ENCODE measurements around the gene C3orf22. TPM values are rescaled to one million over a fixed set of nuclear protein-coding genes. Genes with fewer than 3 reads are reported as not detected.

Gene C3orf22
- total RNA-seq, 6 experiments from 2014 or later = not detected

DNA sequence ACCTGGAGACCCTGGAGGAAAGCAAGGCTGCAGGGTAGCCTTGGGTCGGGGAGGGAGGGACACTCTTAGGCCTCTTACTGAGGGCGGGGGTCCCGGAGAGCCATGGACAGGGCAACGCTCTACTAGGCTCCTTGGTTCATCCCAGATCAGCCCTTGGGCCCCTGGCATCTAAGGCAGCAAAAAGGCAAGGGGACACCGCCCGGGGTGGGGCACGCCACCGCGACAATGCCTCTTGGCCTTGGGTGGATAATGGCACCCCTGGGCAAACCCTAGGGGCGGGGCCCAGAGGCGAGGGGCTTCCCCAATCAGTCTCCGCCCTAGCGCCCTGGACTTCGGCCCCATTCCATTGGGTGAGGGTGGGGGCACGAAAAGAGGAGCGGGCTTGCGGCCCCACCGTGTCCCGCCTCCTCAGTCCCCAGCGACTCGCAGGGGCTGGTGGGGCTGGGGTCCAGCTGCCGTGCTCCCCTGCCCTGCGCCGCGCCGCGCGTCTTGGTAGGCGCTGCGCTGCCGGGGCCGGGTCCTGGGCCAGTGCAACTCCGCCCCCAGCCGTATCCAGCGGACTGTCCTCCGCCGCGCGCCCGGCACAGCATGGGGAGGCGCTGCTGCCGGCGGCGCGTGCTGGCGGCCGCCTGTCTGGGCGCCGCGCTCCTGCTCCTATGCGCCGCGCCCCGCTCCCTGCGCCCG lies 34.8 kb downstream of the C3orf22 start, which contains the start of gene CHST13:
CHST13 (plus strand) TSS at position 411 of the 684 bp plus-strand sequence; CDS start at position 589, 178 bp downstream.
- DNase-seq = no peak

DNA sequence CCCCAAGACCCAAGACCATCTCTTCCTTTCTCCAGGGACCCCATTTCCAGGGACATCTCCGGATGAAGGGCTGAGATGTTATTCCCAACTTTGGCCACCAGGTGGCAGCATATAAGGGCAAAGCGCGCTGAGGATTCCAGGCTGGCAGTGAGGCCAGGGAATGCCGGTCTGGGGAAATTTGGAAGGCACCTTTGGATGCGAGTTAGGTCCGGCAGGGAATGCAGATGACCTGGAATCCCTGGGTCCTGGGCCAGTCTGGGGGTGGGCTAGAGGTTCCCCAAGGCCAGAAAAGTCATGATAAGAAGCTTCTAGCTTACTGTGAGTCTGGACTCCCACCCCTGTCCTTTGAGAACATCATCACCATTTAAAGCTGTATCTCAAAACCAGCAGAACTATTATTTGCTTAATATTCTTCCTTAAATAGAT lies 36.4 kb downstream of the C3orf22 start:
- no peak overlapping the region for H3K4me3 Mint-ChIP-seq
- H3K27me3 Mint-ChIP-seq (ENCODE audit: insufficient read depth) = peaks cover 29% of the 10 kb centered on the region
- H3K36me3 Mint-ChIP-seq (ENCODE audit: low read depth) = no peaks in the 10 kb centered on the region
- H3K27ac Mint-ChIP-seq = no peak overlapping the region
- TF ChIP-seq, protein P1, sequence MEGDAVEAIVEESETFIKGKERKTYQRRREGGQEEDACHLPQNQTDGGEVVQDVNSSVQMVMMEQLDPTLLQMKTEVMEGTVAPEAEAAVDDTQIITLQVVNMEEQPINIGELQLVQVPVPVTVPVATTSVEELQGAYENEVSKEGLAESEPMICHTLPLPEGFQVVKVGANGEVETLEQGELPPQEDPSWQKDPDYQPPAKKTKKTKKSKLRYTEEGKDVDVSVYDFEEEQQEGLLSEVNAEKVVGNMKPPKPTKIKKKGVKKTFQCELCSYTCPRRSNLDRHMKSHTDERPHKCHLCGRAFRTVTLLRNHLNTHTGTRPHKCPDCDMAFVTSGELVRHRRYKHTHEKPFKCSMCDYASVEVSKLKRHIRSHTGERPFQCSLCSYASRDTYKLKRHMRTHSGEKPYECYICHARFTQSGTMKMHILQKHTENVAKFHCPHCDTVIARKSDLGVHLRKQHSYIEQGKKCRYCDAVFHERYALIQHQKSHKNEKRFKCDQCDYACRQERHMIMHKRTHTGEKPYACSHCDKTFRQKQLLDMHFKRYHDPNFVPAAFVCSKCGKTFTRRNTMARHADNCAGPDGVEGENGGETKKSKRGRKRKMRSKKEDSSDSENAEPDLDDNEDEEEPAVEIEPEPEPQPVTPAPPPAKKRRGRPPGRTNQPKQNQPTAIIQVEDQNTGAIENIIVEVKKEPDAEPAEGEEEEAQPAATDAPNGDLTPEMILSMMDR (IDR thresholded peaks at IDR 0.05) = peak; percentile 99
- no peaks in the 10 kb centered on the region for H3K4me1 Mint-ChIP-seq (ENCODE audit: low read depth)
- peak; percentile 12 for DNase-seq
- H3K9me3 Mint-ChIP-seq = no peaks in the 10 kb centered on the region

More for the DNA sequence above, 34.8 kb downstream of the C3orf22 start, which contains the start of gene CHST13:
- Mint-ChIP-seq H3K9me3 (no peaks in the 10 kb centered on the region), H3K27ac (no peak within 1 kb of the TSS), H3K36me3 (ENCODE audit: low read depth) (no peaks in the 10 kb centered on the region), H3K4me3 (no peak within 1 kb of the TSS), H3K4me1 (ENCODE audit: low read depth) (no peaks in the 10 kb centered on the region), H3K27me3 (ENCODE audit: insufficient read depth) (peaks cover 38% of the 10 kb centered on the region)
- TF ChIP-seq, protein P1 (IDR thresholded peaks at IDR 0.05) = no peak

DNA sequence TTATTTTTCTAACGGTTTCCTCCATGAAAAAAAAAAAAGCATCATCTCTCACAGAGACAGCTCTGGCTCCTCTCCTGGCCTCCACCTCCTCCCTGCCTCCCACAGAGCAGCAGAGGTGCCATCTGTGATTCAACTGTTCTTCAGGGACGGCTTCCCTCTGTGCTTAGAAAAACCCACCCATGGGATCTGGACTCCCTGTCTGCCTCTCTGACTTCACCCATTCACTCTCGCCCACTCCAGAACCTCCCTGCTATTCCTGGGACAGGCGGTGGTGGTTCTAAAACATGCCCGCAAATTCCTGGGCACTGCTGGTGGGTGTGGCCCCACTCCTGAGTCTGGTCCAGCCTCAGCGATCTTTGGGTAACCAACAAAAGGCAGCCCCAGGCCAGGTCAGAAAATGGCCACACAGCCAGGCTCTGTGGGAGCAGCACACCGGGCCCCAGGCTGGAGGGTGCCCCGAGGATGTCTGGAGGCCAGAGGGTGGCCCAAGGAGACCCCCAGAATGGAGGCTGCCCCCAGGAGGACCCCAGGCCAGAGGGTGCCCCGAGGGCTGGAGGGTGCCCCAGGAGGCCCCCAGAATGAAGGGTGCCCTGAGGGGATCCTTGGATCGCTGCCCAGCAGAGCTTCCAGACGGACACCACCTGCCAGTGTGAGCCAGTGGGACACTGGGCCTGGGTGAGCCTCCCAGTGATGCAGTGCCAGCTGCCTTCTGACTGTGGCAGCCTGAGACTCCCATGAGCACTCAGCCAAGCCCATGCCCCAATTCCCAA lies 37.4 kb downstream of the C3orf22 start:
- no peaks in the 10 kb centered on the region for H3K4me1 Mint-ChIP-seq (ENCODE audit: low read depth)
- TF ChIP-seq, protein P1 (IDR thresholded peaks at IDR 0.05) = no peak
- no peak overlapping the region for H3K4me3 Mint-ChIP-seq
- peaks cover 29% of the 10 kb centered on the region for H3K27me3 Mint-ChIP-seq (ENCODE audit: insufficient read depth)
- no peak for DNase-seq
- H3K27ac Mint-ChIP-seq = no peak overlapping the region
- H3K9me3 Mint-ChIP-seq = no peaks in the 10 kb centered on the region
- no peaks in the 10 kb centered on the region for H3K36me3 Mint-ChIP-seq (ENCODE audit: low read depth)

DNA sequence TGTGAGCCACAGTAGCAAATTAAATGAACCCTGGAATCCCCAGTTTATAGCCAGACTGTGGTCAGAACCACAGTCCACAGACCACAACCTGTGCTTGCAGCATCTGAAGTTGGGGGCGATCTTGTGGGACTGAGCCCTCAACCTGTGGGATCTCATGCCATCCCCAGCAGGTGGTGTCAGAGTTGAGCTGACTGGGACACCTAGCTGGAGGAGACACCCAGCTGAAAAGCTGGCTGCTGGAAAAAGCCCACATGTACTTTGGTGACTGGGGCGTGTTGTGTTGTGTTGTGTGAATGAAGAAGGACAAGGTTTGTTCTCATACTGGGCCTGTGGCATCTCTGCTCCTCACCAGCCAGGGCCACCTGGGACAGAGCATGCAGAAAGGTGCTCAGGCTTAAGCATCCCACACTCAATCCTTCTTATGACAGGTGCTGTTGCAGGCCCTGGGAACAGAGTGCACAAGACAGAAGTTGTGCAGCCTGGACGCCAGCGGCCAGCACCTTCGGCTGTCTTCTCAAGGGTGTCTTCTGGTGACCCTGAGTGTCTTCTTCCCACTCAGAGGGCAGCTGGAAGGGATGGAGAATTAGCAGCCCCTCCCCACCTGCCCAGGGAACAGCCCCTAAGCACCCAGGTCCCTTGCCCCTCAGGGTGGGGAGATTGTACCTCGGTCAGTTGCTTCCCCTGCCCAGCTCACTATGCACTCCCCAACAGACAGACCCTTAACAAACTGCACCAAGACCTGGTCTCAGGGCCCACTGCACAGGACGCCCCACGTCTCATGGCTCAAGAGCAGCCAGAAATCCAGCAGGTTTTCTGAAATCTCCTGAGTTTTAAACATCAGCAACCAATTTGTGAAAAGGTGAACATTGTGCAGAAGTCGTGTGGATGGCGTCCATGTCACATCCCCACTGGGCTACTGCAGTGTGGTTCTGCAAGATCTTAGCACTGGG lies 39.0 kb downstream of the C3orf22 start:
- TF ChIP-seq, protein P1 (IDR thresholded peaks at IDR 0.05) = no peak
- Mint-ChIP-seq H3K4me3 (no peak overlapping the region), H3K4me1 (ENCODE audit: low read depth) (no peaks in the 10 kb centered on the region), H3K27ac (no peak overlapping the region), H3K9me3 (no peaks in the 10 kb centered on the region), H3K27me3 (ENCODE audit: insufficient read depth) (peaks cover 25% of the 10 kb centered on the region), H3K36me3 (ENCODE audit: low read depth) (no peaks in the 10 kb centered on the region)
- no peak for DNase-seq

DNA sequence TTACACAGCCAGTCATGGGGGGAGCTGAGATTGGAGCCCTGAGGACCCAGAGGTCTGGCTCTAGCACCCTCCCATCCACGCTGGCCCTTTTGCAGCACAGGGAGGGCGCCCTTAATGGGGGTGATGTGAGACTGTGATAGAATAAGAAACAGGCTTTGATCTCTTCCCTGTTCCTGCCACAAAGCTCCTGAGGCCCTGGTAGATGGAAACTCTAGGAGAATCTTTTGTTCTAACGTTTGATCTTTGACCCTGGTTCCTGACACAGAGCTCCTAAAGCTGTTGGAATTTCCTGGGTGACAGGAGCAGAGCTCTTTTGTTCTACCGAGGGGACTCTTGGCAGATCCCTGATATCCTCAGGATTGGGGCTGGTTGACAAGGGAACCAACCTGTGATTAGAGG lies 40.0 kb downstream of the C3orf22 start:
- Mint-ChIP-seq H3K36me3 (ENCODE audit: low read depth) (no peaks in the 10 kb centered on the region), H3K4me1 (ENCODE audit: low read depth) (no peaks in the 10 kb centered on the region), H3K27me3 (ENCODE audit: insufficient read depth) (peaks cover 24% of the 10 kb centered on the region), H3K27ac (no peak overlapping the region), H3K4me3 (no peak overlapping the region), H3K9me3 (no peaks in the 10 kb centered on the region)
- TF ChIP-seq, protein P1 (IDR thresholded peaks at IDR 0.05) = no peak
- DNase-seq = no peak
